Measurements from ENCODE around the gene MYG1. TPM values are rescaled to one million over a fixed set of nuclear protein-coding genes. Genes with fewer than 3 reads are reported as not detected.
A peak's percentile ranks its signal among the peaks of the same experiment; 100 is the strongest.

MYG1 gene
- total RNA-seq, 1 experiment from 2014 or later = 79.8 TPM

DNA sequence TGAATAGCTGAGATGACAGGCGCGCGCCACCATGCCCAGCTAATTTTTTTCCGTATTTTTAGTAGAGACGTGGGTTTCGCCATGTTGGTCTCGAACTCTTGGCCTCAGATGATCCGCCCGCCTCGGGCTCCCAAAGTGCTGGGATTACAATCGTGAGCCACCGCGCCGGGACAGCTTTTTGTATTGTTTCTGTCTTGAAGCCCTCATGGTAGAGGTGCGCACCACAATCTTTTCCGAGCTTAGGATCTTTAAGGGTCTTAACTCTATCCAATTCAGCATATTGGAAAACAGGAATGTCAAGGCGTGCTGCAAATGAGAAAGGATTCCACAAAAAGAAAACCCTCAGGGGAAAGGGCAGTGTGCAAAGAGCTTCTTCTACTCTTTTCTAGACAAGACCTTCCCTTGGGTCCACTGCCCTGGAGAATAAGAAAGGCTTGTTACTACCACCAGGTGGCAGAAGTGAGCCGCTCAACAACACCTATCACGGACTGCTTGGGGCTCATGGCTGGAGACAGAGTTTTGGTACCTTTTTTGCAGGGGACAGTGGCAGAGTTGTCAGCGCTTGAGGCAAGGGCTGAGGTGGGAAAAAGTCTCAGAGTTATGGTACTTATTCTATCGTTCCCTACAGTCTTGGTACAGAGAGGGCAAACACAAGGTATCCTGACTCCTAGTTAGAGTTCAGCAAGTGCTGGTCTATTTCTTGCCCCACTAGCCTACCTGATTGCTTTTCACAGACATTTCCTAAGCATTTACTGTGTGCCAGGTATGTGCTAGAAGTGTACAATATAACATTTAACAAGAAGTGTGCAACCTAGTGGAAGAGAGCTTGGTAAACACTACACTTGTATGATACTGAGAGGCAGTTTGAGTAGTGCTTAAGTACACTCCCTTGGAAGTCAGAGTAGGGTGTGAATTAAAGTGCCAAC, 53.1 kb downstream of the MYG1 start:
- Mint-ChIP-seq H3K9me3 (ENCODE audit: unreplicated experiment) (no peaks in the 10 kb centered on the region), H3K27me3 (ENCODE audit: insufficient read depth, unreplicated experiment) (no peaks in the 10 kb centered on the region), H3K36me3 (ENCODE audit: insufficient read depth, unreplicated experiment) (no peaks in the 10 kb centered on the region), H3K4me3 (ENCODE audit: unreplicated experiment) (no peak overlapping the region), H3K27ac (ENCODE audit: low read depth, unreplicated experiment) (peak overlapping the region; percentile 4), H3K4me1 (ENCODE audit: insufficient read depth, unreplicated experiment) (peaks cover 15% of the 10 kb centered on the region)
- DNase-seq (ENCODE audit: unreplicated experiment) = peak; percentile 91
- CTCF ChIA-PET = interaction anchor here (0.5 to 6.9 kb wide), 42 partner anchors 10 to 1209 kb away, joined by 3 to 160 read pairs (median 4); partner anchors contain the start of genes AAAS, AMHR2, PFDN5 and PRR13
- POLR2A ChIA-PET = interaction anchor here (0.6 to 4.4 kb wide), 17 partner anchors 14 to 127 kb away, joined by 3 to 65 read pairs (median 5); partner anchors contain the start of genes AAAS, PRR13 and SP1
- BruUV-seq (replicated peaks) = no TSS peak
- peak; percentile 76 for TF ChIP-seq CTCF (IDR thresholded peaks at IDR 0.05; ENCODE audit: unreplicated experiment)
- intact Hi-C loops (cut with micrococcal nuclease) = loop anchor here (1.0 to 2.0 kb wide), 4 partner anchors 30 to 156 kb away; no protein-coding TSS in a partner anchor

DNA sequence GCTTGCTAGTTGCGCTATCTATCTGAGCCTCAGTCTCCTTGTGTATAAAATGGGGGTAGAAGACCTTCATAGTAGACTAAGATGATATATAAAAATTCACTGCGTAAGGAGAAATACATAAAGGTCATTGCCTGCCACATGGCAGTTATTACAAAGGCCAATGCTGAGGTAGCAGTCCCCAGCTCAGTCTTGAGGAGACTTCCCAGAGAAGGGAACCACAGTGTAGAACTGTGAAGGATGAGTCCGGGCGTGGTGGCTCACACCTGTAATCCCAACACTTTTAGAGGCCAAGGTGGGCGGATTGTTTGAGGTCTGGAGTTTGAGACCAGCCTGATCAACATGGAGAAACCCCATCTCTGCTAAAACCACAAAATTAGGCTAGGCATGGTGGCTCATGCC, 53.8 kb downstream of the MYG1 start:
- ChIA-PET POLR2A (interaction anchor here (1.4 to 4.4 kb wide), 9 partner anchors 13 to 101 kb away, joined by 4 to 65 read pairs (median 10); partner anchors contain the start of genes AAAS and SP1), CTCF (interaction anchor here (0.5 to 6.9 kb wide), 17 partner anchors 9 to 299 kb away, joined by 3 to 160 read pairs (median 13); partner anchors contain the start of genes AMHR2 and SP1)
- no peak for TF ChIP-seq CTCF (IDR thresholded peaks at IDR 0.05; ENCODE audit: unreplicated experiment)
- BruUV-seq (replicated peaks) = no TSS peak
- Mint-ChIP-seq H3K4me1 (ENCODE audit: insufficient read depth, unreplicated experiment) (peaks cover 15% of the 10 kb centered on the region), H3K27me3 (ENCODE audit: insufficient read depth, unreplicated experiment) (no peaks in the 10 kb centered on the region), H3K9me3 (ENCODE audit: unreplicated experiment) (no peaks in the 10 kb centered on the region), H3K4me3 (ENCODE audit: unreplicated experiment) (no peak overlapping the region), H3K27ac (ENCODE audit: low read depth, unreplicated experiment) (no peak overlapping the region), H3K36me3 (ENCODE audit: insufficient read depth, unreplicated experiment) (no peaks in the 10 kb centered on the region)
- intact Hi-C loops (cut with micrococcal nuclease) = loop anchor here (2.0 kb wide), 1 partner anchor 60 kb away; no protein-coding TSS in a partner anchor
- DNase-seq (ENCODE audit: unreplicated experiment) = no peak

GRCh38 chr12:53355121-53355520, 55.6 kb downstream of the MYG1 start:
- Mint-ChIP-seq H3K36me3 (ENCODE audit: insufficient read depth, unreplicated experiment) (no peaks in the 10 kb centered on the region), H3K27me3 (ENCODE audit: insufficient read depth, unreplicated experiment) (no peaks in the 10 kb centered on the region), H3K27ac (ENCODE audit: low read depth, unreplicated experiment) (no peak overlapping the region), H3K9me3 (ENCODE audit: unreplicated experiment) (no peaks in the 10 kb centered on the region), H3K4me3 (ENCODE audit: unreplicated experiment) (no peak overlapping the region), H3K4me1 (ENCODE audit: insufficient read depth, unreplicated experiment) (peaks cover 8% of the 10 kb centered on the region)
- no TSS peak for BruUV-seq (replicated peaks)
- DNase-seq (ENCODE audit: unreplicated experiment) = no peak
- intact Hi-C loops (cut with micrococcal nuclease) = no loop called here
- no peak for TF ChIP-seq CTCF (IDR thresholded peaks at IDR 0.05; ENCODE audit: unreplicated experiment)
- ChIA-PET CTCF (interaction anchor here (0.6 to 6.9 kb wide), 10 partner anchors 25 to 95 kb away, joined by 3 to 160 read pairs (median 6); partner anchors contain the start of genes AAAS and AMHR2), POLR2A (interaction anchor here (0.6 to 4.4 kb wide), 6 partner anchors 11 to 57 kb away, joined by 3 to 65 read pairs (median 3); no protein-coding TSS in a partner anchor)

Other genes starting within 250 kb of the MYG1 start
- 22.3 and 26.3 TPM in 2 replicates for gene TNS2, start 249.6 kb upstream of the MYG1 start, total RNA-seq (2022)
- gene SPRYD3, start 220.3 kb upstream of the MYG1 start, total RNA-seq (2022) = 35.2 and 39.9 TPM in 2 replicates
- gene IGFBP6, start 202.0 kb upstream of the MYG1 start, total RNA-seq (2022) = 6.4 and 12.0 TPM in 2 replicates
- gene SOAT2, start 196.2 kb upstream of the MYG1 start, total RNA-seq (2022) = not detected in 2 replicates
- 34.9 and 36.2 TPM in 2 replicates for gene ZNF740, start 119.0 kb upstream of the MYG1 start, total RNA-seq (2022)
- gene CSAD, start 118.8 kb upstream of the MYG1 start, total RNA-seq (2022) = 22.7 and 30.8 TPM in 2 replicates
- gene ITGB7, start 92.4 kb upstream of the MYG1 start, total RNA-seq (2022) = 1.0 and 1.1 TPM in 2 replicates
- gene RARG, start 67.5 kb upstream of the MYG1 start, total RNA-seq (2022) = 30.9 and 43.7 TPM in 2 replicates
- 9.8 and 12.1 TPM in 2 replicates for gene ESPL1, start 31.4 kb upstream of the MYG1 start, total RNA-seq (2022)
- 205 and 229 TPM in 2 replicates for gene PFDN5, start 4.2 kb upstream of the MYG1 start, total RNA-seq (2022)
- 52.7 and 60.5 TPM in 2 replicates for gene AAAS, start 21.9 kb downstream of the MYG1 start, total RNA-seq (2022)
- not detected in 2 replicates for gene SP7, start 36.7 kb downstream of the MYG1 start, total RNA-seq (2022)
- 72.9 and 76.6 TPM in 2 replicates for gene SP1, start 80.5 kb downstream of the MYG1 start, total RNA-seq (2022)
- not detected in 2 replicates for gene AMHR2, start 124.2 kb downstream of the MYG1 start, total RNA-seq (2022)
- gene PRR13, start 142.0 kb downstream of the MYG1 start, total RNA-seq (2022) = 147 and 173 TPM in 2 replicates
- gene PCBP2, start 152.4 kb downstream of the MYG1 start, total RNA-seq (2022) = 994 and 1,037 TPM in 2 replicates
- 4.6 and 5.9 TPM in 2 replicates for gene MAP3K12, start 199.8 kb downstream of the MYG1 start, total RNA-seq (2022)
- gene TARBP2, start 201.6 kb downstream of the MYG1 start, total RNA-seq (2022) = 26.4 and 27.8 TPM in 2 replicates
- gene NPFF, start 207.8 kb downstream of the MYG1 start, total RNA-seq (2022) = not detected in 2 replicates

All from MCF 10A (cell line).